Progenitor cell of endocrine pancreas (in vitro differentiated cells): Measurements from ENCODE around the gene HBZ. TPM values are rescaled to one million over a fixed set of nuclear protein-coding genes. Genes with fewer than 3 reads are reported as not detected.
"Not testable (repeated sequence)": the region's sequence is repeated elsewhere in the genome, so short reads cannot be mapped to it uniquely, and the experiment has no call there.

Experiments
- DNase-seq: peaks from one replicate; pipeline ENCODE4 v3.0.0; 2021; ENCODE audit warnings: low spot score; ENCODE audit not compliant: unreplicated experiment
- H3K27ac Mint-ChIP-seq: 2 replicates; pipeline ENCODE4 v1.8.0; 2021; ENCODE audit warnings: mild to moderate bottlenecking, moderate library complexity, mixed read lengths
- H3K27me3 Mint-ChIP-seq: 2 replicates; pipeline ENCODE4 v1.8.0; 2021; ENCODE audit warnings: mixed read lengths
- H3K36me3 Mint-ChIP-seq: 2 replicates; pipeline ENCODE4 v1.8.0; 2022; ENCODE audit warnings: mixed read lengths; ENCODE audit not compliant: insufficient read depth
- H3K4me1 Mint-ChIP-seq: 2 replicates; pipeline ENCODE4 v1.8.0; 2021; ENCODE audit warnings: low read depth, mixed read lengths
- H3K4me3 Mint-ChIP-seq: 2 replicates; pipeline ENCODE4 v1.8.0; 2021; ENCODE audit warnings: low read depth, mild to moderate bottlenecking, moderate library complexity, mixed read lengths
- H3K9me3 Mint-ChIP-seq: 2 replicates; pipeline ENCODE4 v1.8.0; 2021; ENCODE audit warnings: low read depth, mixed read lengths
- total RNA-seq: library from RNA; stranded (reverse); gene quantifications from 2 replicates; pipeline ENCODE4 v1.2.1, GENCODE V29; 2021
- TF ChIP-seq, protein P1 (sequence below): fragments of 200-600 bp; sonication (generic); IDR thresholded peaks from one replicate; pipeline ENCODE4 v1.5.0; 2021; ENCODE audit warnings: antibody characterized with exemption, mild to moderate bottlenecking; ENCODE audit not compliant: unreplicated experiment

The HBZ gene
- total RNA-seq, 1 donor from 2014 or later, result not detected

- Mint-ChIP-seq H3K9me3 (no peaks in the 10 kb centered on the region), H3K4me3 (no peak overlapping the region), H3K27me3 (no peaks in the 10 kb centered on the region), H3K27ac (no peak overlapping the region), H3K4me1 (no peaks in the 10 kb centered on the region), H3K36me3 (peaks cover 5% of the 10 kb centered on the region)
- TF ChIP-seq, protein P1, sequence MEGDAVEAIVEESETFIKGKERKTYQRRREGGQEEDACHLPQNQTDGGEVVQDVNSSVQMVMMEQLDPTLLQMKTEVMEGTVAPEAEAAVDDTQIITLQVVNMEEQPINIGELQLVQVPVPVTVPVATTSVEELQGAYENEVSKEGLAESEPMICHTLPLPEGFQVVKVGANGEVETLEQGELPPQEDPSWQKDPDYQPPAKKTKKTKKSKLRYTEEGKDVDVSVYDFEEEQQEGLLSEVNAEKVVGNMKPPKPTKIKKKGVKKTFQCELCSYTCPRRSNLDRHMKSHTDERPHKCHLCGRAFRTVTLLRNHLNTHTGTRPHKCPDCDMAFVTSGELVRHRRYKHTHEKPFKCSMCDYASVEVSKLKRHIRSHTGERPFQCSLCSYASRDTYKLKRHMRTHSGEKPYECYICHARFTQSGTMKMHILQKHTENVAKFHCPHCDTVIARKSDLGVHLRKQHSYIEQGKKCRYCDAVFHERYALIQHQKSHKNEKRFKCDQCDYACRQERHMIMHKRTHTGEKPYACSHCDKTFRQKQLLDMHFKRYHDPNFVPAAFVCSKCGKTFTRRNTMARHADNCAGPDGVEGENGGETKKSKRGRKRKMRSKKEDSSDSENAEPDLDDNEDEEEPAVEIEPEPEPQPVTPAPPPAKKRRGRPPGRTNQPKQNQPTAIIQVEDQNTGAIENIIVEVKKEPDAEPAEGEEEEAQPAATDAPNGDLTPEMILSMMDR, result no peak
- no peak for DNase-seq
Observed at GRCh38 chr16:119295-119694, 33.1 kb upstream of the HBZ start.

DNA sequence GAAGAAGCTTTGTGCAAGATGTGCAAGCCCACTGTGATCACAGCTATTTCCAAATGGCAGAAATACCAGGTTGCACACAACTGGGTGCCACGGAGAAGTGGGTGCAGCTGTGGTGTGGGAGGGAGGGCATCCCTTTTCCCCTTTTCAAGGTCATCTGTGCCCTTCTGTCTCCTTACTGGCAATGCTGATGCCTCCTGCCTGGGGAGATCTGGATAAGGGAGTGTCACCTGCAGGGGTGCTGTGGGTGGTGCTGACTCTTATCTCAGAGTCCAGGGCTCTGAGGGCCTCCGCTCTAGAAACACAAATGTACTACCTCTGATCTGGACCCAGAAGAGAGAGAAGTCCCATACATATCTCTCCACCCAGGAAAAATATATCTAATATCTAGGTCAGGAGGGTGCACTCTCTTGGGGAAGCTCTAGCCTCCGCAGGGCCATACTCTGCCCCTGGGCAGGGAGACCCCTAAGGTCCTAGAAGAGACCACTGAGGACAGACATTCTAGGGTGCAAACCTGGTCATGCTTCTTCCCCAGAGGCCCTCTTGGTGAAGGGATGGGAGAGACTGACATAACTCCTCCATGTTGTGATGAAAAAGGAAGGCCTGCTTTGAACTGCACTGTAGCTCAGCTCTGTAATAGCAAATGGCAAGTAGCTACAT is 32.5 kb upstream of the HBZ start:
- H3K27ac Mint-ChIP-seq, result no peak overlapping the region
- TF ChIP-seq, protein P1, result no peak
- H3K36me3 Mint-ChIP-seq, result peaks cover 5% of the 10 kb centered on the region
- no peaks in the 10 kb centered on the region for H3K4me1 Mint-ChIP-seq
- DNase-seq, result no peak
- no peaks in the 10 kb centered on the region for H3K27me3 Mint-ChIP-seq
- no peak overlapping the region for H3K4me3 Mint-ChIP-seq
- no peaks in the 10 kb centered on the region for H3K9me3 Mint-ChIP-seq

GRCh38 chr16:120756-121155 is 31.7 kb upstream of the HBZ start:
- H3K27ac Mint-ChIP-seq, result peak overlapping the region; percentile 31
- H3K36me3 Mint-ChIP-seq, result peaks cover 5% of the 10 kb centered on the region
- no peaks in the 10 kb centered on the region for H3K4me1 Mint-ChIP-seq
- H3K4me3 Mint-ChIP-seq, result no peak overlapping the region
- no peak for DNase-seq
- TF ChIP-seq, protein P1, result no peak
- no peaks in the 10 kb centered on the region for H3K9me3 Mint-ChIP-seq
- H3K27me3 Mint-ChIP-seq, result no peaks in the 10 kb centered on the region

DNA sequence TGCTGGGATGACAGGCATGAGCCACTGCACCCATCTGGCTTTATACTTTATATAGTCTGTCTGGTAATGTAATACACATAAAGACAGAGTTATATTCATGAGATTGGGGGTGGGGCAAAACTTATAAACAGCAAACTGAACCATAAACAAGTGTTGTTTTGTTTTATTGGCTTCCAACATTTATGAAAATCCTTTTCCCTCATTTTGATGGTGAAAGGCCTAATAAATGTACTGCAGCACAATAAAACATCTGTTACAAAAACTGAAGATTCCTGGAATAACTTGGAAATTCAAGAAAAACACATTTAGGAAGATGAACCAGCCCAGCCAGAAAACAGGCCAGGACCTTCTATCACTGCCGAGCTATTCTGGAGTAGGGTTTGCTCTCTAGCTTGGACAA is 30.1 kb upstream of the HBZ start:
- TF ChIP-seq, protein P1, result no peak
- Mint-ChIP-seq H3K4me3 (no peak overlapping the region), H3K27ac (no peak overlapping the region), H3K9me3 (no peaks in the 10 kb centered on the region), H3K27me3 (no peaks in the 10 kb centered on the region), H3K36me3 (no peaks in the 10 kb centered on the region), H3K4me1 (no peaks in the 10 kb centered on the region)
- no peak for DNase-seq

- not testable (repeated sequence) for H3K4me1 Mint-ChIP-seq, H3K27ac Mint-ChIP-seq, DNase-seq, H3K4me3 Mint-ChIP-seq, H3K9me3 Mint-ChIP-seq, H3K27me3 Mint-ChIP-seq, H3K36me3 Mint-ChIP-seq
Observed at GRCh38 chr16:123558-124350, 28.7 kb upstream of the HBZ start.
